Esophagus squamous epithelium (tissue), 4 donors: ENCODE data around the gene BACE1.

ENCODE experiments used
- POLR2A ChIP-seq, 4 donors: fragments of 450-650 bp; IDR thresholded peaks; one replicate each; pipeline ENCODE4 v1.6.1; 2017; ENCODE audit warnings: antibody characterized with exemption in 4 of 4, mild to moderate bottlenecking in 4 of 4, moderate library complexity in 3 of 4
- TF ChIP-seq, protein P1 (sequence below), 6 experiments: fragments of 450-650 bp in 4 of 6; fragments of 200-600 bp in 2 of 6; sonication (generic) in 2 of 6; IDR thresholded peaks; one replicate each; pipeline ENCODE4 v1.5.1; 2016 to 2019; ENCODE audit warnings: antibody characterized with exemption in 6 of 6, mild to moderate bottlenecking in 4 of 6, moderate library complexity in 4 of 6

DNA sequence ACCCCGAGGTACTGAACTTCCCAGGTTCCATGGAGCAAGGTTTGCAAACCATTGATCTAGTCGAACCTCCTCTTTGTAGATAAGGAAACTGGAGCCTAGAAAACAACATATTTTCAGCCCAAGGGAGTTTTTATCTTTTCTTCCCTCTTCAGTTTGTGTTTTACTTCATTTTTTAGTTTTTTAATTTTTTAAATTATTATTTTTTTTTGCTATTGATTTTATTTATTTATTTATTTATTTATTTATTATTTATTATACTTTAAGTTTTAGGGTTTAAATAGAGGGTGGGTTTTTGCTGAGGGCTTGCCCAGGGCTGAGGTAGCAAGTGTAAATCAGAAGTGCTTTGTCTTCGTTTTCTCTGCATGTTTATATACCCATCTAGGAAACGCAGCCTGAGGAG, 38.5 kb upstream of the BACE1 start:
- TF ChIP-seq, protein P1, sequence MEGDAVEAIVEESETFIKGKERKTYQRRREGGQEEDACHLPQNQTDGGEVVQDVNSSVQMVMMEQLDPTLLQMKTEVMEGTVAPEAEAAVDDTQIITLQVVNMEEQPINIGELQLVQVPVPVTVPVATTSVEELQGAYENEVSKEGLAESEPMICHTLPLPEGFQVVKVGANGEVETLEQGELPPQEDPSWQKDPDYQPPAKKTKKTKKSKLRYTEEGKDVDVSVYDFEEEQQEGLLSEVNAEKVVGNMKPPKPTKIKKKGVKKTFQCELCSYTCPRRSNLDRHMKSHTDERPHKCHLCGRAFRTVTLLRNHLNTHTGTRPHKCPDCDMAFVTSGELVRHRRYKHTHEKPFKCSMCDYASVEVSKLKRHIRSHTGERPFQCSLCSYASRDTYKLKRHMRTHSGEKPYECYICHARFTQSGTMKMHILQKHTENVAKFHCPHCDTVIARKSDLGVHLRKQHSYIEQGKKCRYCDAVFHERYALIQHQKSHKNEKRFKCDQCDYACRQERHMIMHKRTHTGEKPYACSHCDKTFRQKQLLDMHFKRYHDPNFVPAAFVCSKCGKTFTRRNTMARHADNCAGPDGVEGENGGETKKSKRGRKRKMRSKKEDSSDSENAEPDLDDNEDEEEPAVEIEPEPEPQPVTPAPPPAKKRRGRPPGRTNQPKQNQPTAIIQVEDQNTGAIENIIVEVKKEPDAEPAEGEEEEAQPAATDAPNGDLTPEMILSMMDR (IDR thresholded peaks at IDR 0.05): no peak
- no peak for TF ChIP-seq POLR2A (IDR thresholded peaks at IDR 0.05)
